Lung (tissue), 12 donors: ENCODE results near the gene MBTPS2. TPM values are rescaled to one million over a fixed set of nuclear protein-coding genes. Genes with fewer than 3 reads are reported as not detected.

Source experiments
- ATAC-seq: fragments of 200-7000 bp; cut with Tn5 transposase; one replicate; pipeline ENCODE4 v1.9.1; 2020; ENCODE audit warnings: moderate number of reproducible peaks; ENCODE audit not compliant: insufficient read depth, low FRiP score
- DNase-seq, 3 donors: peaks; one replicate each; pipeline ENCODE4 v3.0.0-alpha.2; 2013 to 2017
- H3K27ac ChIP-seq, 2 donors: one replicate each; pipeline ENCODE4 v1.5.1; 2013; ENCODE audit warnings: mild to moderate bottlenecking in 2 of 2, moderate library complexity in 2 of 2, control low read depth in 1 of 2, inconsistent platforms in 1 of 2, low read depth in 1 of 2, low read length in 1 of 2
- H3K27me3 ChIP-seq, 3 donors: one replicate each; pipeline ENCODE4 v1.5.1; 2013; ENCODE audit warnings: low read length in 2 of 3; ENCODE audit not compliant: control insufficient read depth in 3 of 3, insufficient read depth in 3 of 3
- H3K36me3 ChIP-seq, 4 donors: one replicate each; pipeline ENCODE4 v1.5.1; 2013; ENCODE audit warnings: low read length in 4 of 4, mild to moderate bottlenecking in 1 of 4, moderate library complexity in 1 of 4; ENCODE audit not compliant: control insufficient read depth in 4 of 4, insufficient read depth in 4 of 4
- H3K4me1 ChIP-seq, 5 donors: one replicate each; pipeline ENCODE4 v1.5.1; 2013; ENCODE audit warnings: low read length in 5 of 5, mild to moderate bottlenecking in 2 of 5, moderate library complexity in 1 of 5; ENCODE audit not compliant: control insufficient read depth in 5 of 5, insufficient read depth in 5 of 5
- H3K4me3 ChIP-seq: one replicate; pipeline ENCODE4 v1.5.1; 2013; ENCODE audit warnings: mild to moderate bottlenecking, control low read depth, moderate library complexity
- H3K9ac ChIP-seq, 2 donors: one replicate each; pipeline ENCODE4 v1.5.1; 2013; ENCODE audit warnings: low read length in 2 of 2, control low read depth in 1 of 2; ENCODE audit not compliant: insufficient read depth in 1 of 2
- H3K9me3 ChIP-seq, 4 donors: one replicate each; pipeline ENCODE4 v1.5.1; 2013; ENCODE audit warnings: low read length in 3 of 4, mild to moderate bottlenecking in 1 of 4, moderate library complexity in 1 of 4; ENCODE audit not compliant: control insufficient read depth in 4 of 4, insufficient read depth in 3 of 4
- WGBS, 2 donors: extraction: QIAGEN DNeasy Blood & Tissue Kit; methylation state at CpG; one replicate each; pipeline ENCODE4 v1.1.7; 2013; 5-methylcytosine and 5-hydroxymethylcytosine counted together
- polyA plus RNA-seq, 2 donors: library from polyadenylated mRNA; stranded (reverse); fragments of 200-250 nt; gene quantifications; one replicate each; pipeline ENCODE4 v1.2.1, GENCODE V29; 2013
- total RNA-seq, 2 donors: library from RNA; depleted of rRNA in 1 of 2; stranded (reverse); fragments of >200 nt in 1 of 2; gene quantifications; one replicate each; pipeline ENCODE4 v1.2.1, GENCODE V29; 2014 to 2021
- TF ChIP-seq, protein P1 (sequence below): IDR thresholded peaks from 2 replicates; pipeline ENCODE4 v1.5.1; 2012; ENCODE audit warnings: mild to moderate bottlenecking; ENCODE audit errors: control extremely low read depth, extremely low read depth
- donor health status: control.
- donor health status: control.
- donor health status: Bipolar disorder and iron deficiency.
- donor health status: healthy.
- donor health status: DM: yes; HTN: yes; CAD: no.

Gene MBTPS2
- total and polyA plus RNA-seq, 4 donors, result 2.0 to 21.7 (median 10.4) TPM

DNA sequence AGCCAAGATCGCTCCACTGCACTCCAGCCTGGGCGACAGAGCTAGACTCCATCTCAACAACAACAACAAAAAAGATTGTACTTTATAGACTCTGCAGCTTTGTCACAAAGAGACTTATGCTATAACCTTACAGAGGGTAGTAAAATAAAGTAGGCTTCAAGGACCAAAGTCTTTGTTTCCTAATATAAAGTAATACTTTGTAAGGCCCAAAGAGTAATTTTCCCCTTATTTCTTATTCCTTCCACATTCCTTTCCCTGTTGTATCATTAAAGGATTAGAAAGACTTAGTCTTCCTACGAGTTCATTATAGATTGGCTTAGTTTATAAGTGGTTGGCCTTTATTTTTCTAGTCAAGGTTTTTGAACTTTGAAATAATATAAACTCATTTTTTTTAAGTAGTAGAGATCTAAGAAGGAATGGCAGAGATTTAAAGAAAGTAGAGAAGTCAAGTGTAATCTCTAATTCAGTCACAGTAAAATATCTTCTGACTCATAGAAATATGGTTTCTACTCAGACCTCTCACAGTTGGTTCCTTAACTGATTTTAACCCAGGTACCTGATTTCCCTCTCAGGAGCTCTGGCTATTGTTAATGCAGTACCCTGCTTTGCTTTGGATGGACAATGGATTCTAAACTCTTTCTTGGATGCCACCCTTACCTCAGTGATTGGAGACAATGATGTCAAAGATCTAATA, 42.6 kb downstream of the MBTPS2 start:
- TF ChIP-seq, protein P1, sequence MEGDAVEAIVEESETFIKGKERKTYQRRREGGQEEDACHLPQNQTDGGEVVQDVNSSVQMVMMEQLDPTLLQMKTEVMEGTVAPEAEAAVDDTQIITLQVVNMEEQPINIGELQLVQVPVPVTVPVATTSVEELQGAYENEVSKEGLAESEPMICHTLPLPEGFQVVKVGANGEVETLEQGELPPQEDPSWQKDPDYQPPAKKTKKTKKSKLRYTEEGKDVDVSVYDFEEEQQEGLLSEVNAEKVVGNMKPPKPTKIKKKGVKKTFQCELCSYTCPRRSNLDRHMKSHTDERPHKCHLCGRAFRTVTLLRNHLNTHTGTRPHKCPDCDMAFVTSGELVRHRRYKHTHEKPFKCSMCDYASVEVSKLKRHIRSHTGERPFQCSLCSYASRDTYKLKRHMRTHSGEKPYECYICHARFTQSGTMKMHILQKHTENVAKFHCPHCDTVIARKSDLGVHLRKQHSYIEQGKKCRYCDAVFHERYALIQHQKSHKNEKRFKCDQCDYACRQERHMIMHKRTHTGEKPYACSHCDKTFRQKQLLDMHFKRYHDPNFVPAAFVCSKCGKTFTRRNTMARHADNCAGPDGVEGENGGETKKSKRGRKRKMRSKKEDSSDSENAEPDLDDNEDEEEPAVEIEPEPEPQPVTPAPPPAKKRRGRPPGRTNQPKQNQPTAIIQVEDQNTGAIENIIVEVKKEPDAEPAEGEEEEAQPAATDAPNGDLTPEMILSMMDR, result no peak
- Histone ChIP-seq H3K4me1 (peaks cover 0 to 2% (median 0%) of the 10 kb centered on the region in 5 donors), H3K9ac (no peak overlapping the region), H3K9me3 (no peaks in the 10 kb centered on the region), H3K4me3 (no peak overlapping the region), H3K27me3 (peaks cover 0 to 10% (median 9%) of the 10 kb centered on the region in 3 donors), H3K36me3 (peaks cover 0 to 4% (median 1%) of the 10 kb centered on the region in 4 donors), H3K27ac (no peak overlapping the region)
- no peak for DNase-seq
- no peak for ATAC-seq
- WGBS, 2 donors, result 83 to 96% methylated on average over 3 of the region's 3 CpGs

DNA sequence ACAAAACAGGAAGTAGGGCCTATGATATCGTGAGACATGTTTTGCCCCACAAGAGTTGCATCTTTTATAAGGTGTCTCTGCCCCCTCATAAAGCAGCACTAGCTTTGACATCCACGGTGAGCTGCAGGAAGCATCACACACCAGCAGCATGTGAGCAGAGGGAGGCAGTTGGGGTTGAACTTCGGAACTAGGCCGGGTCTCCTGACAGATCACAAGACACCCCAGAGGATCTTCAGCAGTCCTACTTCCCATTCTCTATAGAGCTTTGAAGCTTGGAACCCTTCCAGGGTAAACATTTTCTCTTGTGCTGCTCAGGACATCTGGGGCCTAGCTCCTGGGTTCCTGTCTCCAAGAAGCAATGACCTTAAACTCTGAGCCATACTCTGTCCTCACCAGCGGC, 43.8 kb downstream of the MBTPS2 start:
- no peak for DNase-seq
- no peak overlapping the region for H3K9ac ChIP-seq
- H3K36me3 ChIP-seq, result peaks cover 0 to 4% (median 1%) of the 10 kb centered on the region in 4 donors
- H3K4me1 ChIP-seq, result peaks cover 0 to 2% (median 0%) of the 10 kb centered on the region in 5 donors
- TF ChIP-seq, protein P1, result no peak
- WGBS, 2 donors, result 69 to 73% methylated on average over 5 of the region's 5 CpGs
- H3K27ac ChIP-seq, result no peak overlapping the region
- ATAC-seq, result no peak
- H3K4me3 ChIP-seq, result no peak overlapping the region
- H3K27me3 ChIP-seq, result peaks cover 0 to 7% (median 7%) of the 10 kb centered on the region in 3 donors
- H3K9me3 ChIP-seq, result no peaks in the 10 kb centered on the region

DNA sequence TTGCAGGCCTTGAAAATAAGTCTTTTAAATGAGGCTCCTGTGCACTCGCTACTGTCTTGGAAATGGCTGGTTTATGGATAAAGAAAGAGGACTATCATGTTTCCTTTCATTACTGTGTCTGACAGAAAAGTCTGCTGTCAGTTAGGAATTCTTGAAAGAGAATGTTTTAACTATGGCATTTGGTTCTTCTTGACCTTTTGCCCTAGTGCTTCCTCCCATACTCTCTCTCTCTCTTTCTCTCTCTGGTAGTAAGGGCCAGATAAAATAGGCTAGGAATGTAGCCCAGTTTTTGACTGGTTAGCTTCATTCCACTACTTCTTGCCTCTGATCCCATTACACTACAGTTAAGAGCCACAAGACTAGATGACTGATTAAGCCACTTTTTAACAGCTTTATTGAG, 46.2 kb downstream of the MBTPS2 start:
- 75 to 84% methylated on average over 1 of the region's 1 CpG for WGBS, 2 donors
- Histone ChIP-seq H3K27ac (no peak overlapping the region), H3K27me3 (peaks cover 0 to 9% (median 0%) of the 10 kb centered on the region in 3 donors), H3K9me3 (no peaks in the 10 kb centered on the region), H3K4me3 (no peak overlapping the region), H3K36me3 (peaks cover 0 to 4% (median 0%) of the 10 kb centered on the region in 4 donors), H3K9ac (no peak overlapping the region), H3K4me1 (peaks cover 0 to 2% (median 0%) of the 10 kb centered on the region in 5 donors)
- TF ChIP-seq, protein P1, result no peak
- DNase-seq, result no peak
- no peak for ATAC-seq

DNA sequence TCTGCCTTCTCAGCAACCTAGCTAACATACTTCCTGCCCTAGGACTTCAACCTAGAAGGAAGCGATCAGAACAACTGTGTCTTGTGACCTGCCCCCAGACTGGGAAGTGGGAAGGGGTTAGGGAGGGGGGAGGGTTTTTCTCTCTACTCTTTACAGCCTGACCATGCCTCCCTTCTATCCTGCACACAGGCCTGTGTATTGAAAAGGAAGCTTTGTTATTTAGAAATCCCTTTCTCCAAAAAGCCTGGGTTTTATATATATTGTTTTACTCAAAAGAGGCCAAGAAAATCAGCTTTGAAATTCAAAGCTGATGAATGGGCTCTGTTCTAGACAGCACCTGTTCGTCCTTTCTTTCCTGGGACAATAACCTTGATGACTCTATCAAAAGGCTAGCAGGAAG, 65.9 kb downstream of the MBTPS2 start:
- whole genome bisulfite sequencing, 2 donors, result 51 to 65% methylated on average over 2 of the region's 2 CpGs
- H3K36me3 ChIP-seq, result no peaks in the 10 kb centered on the region
- ATAC-seq, result no peak
- peaks cover 0 to 3% (median 0%) of the 10 kb centered on the region in 5 donors for H3K4me1 ChIP-seq
- H3K27me3 ChIP-seq, result peaks cover 0 to 3% (median 2%) of the 10 kb centered on the region in 3 donors
- no peak for DNase-seq
- H3K9me3 ChIP-seq, result peaks cover 0 to 2% (median 1%) of the 10 kb centered on the region in 4 donors
- H3K9ac ChIP-seq, result no peak overlapping the region
- TF ChIP-seq, protein P1, result no peak
- H3K27ac ChIP-seq, result no peak overlapping the region
- no peak overlapping the region for H3K4me3 ChIP-seq
